ENCODE results near the gene NDUFAF4.

NDUFAF4 gene

DNA sequence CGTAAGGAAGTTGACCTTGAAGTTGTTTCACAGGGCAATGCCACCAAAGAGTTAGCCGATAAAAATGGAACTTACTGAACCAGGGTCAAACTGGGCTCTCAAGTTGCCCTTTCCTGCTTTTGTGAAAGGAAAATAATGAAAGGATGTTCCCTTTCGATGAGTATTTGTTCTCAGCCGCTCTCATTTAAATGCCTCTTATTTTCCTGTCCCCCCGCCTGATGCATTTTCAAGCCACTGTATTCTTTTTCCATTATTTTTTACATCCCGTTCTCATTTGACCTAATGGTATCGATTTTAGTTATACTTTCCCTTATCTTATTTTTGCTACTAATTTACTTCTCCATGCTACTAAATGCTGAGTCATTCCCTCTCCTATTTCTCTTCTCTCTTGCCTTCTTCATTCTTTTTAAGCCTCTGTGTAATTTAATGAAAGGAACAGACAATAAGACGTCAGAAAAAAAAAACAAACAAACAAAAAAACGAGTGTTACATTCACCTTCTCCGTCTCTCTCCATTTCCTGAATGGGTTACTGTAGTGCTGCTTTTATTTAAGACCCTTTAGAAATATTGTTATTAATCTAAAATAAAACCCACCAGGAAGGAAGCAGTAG is 655 bp upstream of the NDUFAF4 start:
- no peak for DNase-seq

DNA sequence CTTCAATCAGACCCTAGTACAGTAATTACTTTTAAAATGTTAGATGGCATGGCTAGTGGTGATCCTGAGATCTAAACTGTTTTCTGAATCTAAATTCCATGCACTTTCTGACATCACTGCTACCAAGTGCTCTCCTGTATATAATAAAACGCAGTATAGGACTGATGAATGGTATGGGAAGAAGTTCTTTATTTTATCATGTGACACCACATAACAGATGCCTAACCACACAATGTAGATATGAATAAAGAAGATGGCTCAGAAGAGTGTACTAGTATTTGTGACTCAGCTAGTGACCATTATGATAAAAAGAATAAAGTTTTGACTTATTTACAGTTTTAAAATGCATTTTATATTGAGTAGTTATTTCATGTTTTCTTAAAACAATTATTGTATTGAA is 8.5 kb downstream of the NDUFAF4 start:
- DNase-seq: no peak

DNA sequence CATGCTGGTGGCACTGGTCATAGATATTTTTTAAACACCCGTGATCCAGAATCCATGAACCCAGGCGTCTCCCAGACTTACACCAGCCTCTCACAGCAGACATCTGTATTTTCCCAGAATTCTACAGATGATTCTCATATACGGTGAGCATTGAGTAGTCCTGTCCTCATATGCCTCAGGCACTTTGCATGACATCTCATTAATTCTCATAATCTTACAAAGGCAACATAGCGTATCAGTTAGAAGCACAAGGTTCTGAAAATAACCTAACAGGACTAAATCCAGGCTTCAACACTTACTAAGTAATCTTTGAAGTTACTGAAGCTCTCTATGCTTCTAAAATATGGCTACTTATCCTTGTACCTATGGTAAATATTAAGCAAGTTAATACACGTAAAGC is 8.9 kb downstream of the NDUFAF4 start:
- no peak for DNase-seq

DNA sequence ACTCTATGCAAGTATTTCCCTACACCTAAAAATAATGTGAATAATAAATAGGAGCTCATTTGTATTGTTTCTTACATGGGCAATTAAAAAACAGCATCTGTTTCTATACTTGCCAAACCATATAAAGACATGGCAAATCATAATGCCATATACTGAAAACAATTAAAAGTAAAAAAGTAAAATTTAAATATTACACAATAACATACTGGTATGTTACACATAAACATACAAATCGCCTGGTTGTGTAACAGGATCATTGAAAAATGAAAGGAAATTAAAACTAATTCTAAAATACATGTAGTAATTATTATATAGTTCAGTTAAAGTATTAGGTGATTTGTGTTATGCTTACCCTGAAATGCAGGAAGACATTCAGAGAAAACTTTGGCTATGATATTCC is 11.2 kb downstream of the NDUFAF4 start:
- DNase-seq: no peak

DNA sequence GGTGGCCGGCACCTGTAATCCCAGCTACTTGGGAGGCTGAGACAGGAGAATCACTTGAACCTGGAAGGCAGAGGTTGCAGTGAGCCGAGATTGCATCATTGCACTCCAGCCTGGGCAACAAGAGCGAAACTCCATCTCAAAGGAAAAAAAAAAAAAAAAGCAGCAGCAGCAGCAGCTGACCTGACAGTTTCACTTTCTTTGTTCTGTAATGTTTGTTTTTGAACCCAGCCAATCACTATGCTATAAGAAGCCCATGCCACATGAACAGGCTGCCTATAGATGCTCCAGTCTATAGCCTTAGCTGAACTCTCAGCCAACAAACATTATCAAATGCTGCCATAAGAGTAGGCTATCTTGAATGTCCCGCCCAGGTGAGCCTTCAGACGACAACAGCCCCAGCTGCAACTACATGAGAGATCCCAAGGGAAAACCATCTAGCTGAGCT is 12.5 kb downstream of the NDUFAF4 start:
- peak; percentile 1 for DNase-seq

DNA sequence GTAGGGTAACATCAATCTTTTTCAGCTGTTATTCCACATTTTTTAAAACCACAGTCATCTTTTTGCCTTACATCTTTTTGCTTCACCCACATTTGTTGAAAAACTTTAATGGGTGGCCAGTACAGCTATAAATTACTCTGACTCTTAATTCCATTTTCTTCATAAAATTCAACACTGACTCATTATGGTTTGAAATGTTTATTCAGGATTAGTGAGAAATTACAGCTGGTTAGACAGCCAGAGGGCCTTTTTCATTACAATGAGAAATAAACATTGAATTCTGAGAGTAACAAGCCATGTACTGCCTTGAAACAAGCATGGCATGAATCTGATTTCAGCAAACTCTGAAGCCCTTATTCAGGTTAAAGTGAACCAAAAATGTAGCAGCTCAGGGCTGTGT is 19.5 kb downstream of the NDUFAF4 start:
- DNase-seq: no peak

DNA sequence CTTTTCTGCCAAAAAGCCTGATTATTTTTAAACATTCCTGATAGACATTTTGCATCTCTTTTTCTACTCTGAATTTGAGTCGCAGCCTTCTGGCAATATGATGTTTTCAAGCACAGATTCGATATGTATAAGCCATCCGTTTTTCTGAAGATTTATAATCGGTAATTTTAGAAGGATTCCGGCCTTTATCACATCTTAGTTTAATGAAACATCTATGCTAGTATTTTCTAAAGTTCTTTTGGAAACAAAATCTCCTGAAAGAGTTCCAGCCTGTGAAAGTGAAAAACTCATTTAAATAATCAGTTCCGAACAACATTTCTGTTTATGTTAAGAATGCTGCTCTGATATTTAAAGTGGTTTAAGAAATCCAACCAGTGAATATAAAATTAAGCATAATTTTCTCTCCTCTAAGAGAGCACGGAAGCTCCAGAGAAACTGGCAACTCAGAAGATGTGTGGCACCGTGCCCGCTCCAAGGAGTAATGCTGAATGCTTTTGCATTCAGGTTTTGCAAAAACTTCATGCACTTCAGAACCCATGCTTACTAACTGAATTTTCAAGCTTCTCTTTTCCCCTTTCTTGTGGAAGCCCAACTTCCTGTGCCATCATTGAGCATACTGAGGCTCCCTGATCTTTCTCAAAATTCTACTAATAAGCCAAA is 20.7 kb downstream of the NDUFAF4 start:
- no peak for DNase-seq

DNA sequence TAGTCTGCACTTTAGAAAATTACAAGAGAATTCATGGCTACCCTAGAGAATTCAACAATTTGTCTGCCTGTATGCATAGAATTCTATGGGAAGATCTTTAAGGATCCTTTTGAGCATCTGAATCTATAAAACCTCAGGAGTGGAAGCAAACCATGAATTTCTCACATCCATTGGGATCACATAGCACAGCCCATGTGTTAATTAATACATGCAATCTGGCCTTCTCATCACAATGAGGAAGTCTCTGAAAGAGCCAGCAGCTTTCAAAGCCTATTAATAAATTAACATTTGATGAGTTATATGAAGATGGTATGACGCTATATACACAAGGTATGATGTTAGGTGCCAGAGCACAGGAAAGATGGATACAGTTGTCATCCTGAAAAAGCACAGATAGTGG is 24.7 kb downstream of the NDUFAF4 start:
- no peak for DNase-seq

DNA sequence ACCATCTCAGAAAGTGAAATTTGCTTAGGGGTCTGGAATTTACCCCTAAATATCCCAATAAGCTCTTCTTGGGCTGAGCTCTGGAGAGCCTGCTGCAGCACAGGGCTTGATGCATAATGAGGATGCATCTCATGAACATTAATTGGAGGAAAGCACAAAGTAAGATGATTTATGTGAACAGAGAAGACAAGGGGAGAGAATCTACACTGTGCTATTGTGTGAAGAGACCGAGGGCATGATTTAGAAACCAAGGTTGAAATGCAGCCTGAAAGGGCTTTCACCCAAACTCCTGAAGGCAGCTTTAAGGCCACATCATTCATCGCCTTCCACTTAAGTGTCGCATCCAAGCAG is 32.7 kb downstream of the NDUFAF4 start:
- no peak for DNase-seq

DNA sequence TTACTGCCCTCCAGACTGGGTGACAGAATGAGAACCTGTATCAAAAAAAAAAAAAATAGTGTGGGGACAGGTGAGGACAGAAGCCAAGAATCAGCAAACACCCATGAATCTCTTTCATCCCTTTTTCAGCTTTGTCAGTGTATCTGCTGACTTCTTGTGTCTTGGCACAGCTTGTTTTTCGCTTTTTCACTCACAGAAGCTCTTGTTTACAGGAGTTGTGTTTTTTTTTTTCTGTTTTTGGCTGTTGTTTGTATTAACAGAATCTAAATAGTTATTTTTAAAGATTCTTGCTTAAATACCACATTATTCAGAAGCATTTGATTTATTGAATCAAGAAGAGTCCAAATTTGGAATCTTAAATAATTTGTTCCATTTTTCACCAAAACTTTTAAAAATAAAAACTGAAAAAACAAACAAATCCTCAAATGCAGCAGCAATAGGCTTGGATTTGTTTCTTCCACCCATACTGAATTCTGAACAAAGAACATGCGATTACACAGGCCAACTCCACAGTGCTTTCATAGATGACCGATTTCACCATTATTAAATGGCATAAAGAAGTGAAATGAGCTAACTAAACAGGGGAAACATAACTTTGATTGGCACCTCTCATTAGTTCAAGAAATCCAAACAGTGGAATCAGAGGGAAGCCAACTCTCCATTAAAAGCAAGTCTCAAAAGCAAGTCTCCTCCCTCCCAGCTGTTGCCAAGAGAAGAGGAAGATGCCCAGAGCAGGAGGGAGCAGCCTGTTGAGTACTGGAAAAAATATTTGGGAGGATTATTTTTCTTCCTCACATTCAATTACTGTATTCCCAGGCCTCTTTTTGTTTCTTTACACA is 33.3 kb downstream of the NDUFAF4 start:
- DNase-seq: no peak

DNA sequence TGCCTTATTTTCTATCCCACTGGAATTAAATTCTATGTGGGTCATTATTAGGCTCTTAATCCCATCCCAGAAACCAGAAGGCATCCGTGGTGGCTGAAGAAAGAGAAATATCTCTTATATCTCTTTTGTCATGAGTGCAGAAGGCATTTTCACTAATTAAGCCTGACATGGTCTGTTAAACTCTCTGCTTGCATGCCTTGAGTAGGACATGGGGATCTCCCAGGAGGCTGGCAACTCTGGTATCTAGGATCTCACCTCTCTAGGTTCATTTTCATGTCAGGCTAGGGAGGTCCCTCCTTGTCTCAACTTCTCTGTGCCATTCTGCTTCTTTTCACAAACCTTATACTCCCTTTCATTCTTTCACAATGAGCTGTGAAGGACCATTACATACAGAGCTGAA is 35.1 kb downstream of the NDUFAF4 start:
- DNase-seq: no peak

DNA sequence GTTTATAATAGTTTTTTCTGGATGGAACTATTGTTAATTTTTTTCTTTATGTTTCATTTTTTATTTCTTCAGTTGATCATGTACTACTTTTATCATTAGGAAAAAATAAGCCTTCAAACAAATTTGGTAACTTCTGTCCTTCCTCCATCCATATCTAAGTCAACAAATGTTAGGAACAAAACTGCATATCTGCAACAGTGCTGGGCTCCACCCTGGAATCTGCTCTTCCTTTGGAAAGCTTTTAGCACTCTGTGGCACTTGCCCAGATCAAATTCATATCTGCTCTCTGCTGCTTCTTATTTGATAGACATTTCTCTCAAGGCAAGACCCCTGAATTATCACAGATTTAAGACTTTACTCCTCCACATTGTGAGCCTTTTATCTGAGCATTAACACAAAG is 36.1 kb downstream of the NDUFAF4 start:
- DNase-seq: no peak

DNA sequence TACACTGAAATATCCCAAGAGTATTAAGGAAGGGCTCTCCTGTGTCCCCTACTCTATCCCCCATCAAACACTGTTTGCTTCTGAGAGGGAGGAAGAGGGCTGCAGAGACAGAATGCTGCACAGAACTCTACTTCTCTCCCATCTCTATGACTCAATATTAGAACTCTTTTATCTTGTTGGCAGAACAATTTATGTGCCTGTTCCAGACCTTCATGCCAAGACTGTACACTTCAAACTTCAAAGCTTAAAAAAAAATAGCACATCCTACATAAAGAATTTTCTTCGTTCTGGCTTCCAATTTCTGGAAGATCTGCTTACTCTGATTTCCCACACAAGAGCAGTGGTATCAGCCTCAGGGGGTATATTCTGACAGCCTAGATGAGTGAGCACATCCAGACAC is 40.8 kb downstream of the NDUFAF4 start:
- no peak for DNase-seq

DNA sequence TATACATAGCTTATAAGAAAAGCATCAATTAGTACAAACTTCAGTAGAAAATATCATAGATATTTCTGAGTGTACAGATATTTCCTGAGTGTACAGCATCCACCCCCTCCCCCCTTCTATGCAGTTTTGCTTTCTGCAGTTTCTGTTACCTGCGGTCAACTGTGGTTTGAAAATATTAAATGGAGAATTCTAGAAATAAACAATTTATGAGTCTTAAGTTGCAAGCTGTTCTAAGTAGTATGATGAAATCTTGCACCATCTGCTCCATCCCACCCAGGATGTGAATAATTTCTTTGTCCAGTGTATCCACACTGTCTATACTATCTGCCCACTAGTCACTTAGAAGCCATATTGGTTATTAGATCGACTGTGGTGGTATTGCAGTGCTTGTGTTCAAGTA is 44.6 kb downstream of the NDUFAF4 start:
- no peak for DNase-seq

DNA sequence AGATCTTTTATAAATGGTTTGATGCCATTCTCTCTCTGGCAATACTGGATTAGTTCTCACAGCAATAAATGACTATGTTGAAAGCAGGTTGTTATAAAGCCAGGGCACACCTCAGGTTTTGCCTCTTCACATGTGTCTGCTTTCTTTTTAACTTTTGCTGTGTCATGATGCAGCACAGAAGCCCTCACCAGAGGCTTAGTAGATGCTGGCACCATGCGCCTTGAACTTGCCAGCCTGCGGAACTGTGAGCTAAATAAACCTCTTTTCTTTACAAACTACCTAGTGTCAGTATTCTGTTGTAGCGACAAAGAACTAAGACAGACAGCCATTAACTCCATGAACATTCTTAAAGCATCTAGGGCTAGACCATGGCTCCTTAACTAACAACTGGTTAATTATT is 45.1 kb downstream of the NDUFAF4 start:
- DNase-seq: no peak

DNA sequence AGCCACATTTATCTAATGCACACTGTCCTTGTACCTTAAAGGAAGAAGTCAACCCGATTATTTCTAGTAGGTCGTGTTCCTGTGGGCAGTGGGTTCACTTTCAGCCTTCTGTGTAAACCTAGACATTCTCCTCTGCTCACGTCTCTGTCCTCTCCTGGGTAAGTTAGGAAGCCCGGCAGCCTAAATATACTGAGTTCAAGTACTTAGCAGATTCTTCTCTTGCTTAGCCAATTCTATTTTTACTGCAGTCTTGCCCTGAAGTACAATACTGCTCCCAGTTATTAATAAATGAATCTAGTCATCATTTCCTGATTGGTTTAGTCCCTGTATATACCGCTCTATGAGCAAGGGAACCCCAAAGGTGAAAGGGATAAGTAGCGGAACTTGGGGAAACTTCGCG is 45.8 kb downstream of the NDUFAF4 start:
- DNase-seq: no peak

DNA sequence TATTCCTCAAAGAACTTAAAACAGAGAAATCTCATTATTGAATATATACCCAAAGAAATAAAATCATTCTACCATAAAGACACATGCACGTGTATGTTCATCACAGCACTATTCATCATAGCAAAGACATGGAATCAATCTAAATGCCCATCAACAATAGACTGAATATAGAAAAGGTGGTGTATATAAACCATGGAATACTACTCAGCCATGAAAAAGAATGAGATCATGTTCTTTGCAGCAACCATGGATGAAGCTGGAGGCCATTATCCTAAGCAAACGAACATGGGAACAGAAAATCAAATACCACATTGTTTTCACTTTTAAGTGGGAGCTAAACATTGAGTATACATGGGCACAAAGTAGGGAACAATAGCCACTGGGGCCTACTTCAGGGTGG is 48.1 kb downstream of the NDUFAF4 start:
- DNase-seq: no peak

DNA sequence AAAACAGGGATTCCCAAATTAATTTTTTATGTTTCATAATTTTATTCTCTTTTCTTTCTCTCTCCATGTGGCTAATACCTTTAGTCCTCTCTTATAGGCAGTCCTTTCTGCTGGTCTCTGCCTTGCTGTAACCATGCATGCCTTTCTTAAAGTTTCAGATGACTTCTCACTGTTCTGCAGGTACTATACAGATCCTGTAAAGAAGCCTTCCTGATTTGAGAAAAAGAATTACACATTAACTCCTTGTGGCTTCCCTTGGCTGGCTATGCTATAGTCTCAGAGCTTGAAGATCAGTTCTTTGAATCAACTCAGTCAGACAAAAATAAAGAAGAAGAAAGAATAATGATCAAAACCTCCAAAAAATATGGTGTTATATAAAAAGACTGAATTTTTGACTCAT is 53.2 kb downstream of the NDUFAF4 start:
- no peak for DNase-seq

DNA sequence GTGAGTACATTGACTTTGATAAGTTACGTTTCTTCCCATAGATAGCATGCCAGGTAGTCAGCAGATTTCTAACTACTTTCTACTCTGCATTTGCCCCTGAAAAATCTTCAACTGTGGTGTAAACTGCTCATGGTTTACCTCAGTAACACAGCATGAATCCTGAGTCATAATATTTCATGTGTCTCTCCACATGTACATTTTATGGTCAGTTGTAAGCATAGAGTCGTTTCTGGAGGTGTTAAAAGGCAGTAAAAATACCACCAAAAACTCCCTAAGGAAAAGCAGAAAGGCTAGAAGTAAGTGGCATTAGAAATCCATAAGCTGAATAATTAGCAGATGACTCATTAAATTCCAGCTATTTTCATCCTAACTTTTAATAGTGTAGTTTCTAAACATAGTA is 56.3 kb downstream of the NDUFAF4 start:
- DNase-seq: no peak

All from activated CD4-positive, alpha-beta T cell treated with anti-CD3 and anti-CD28 coated beads, Interleukin-2, amount 50 U/mL, for 1 hour (primary cell).